ENCODE results near the gene CDK6. TPM values are rescaled to one million over a fixed set of nuclear protein-coding genes. Genes with fewer than 3 reads are reported as not detected.

Gene CDK6
- total RNA-seq, 1 experiment from 2014 or later, result 124 TPM

- no peak for DNase-seq (ENCODE audit: unreplicated experiment)
- no peaks in the 10 kb centered on the region for H3K9me3 Mint-ChIP-seq (ENCODE audit: unreplicated experiment)
- no peak overlapping the region for H3K27ac Mint-ChIP-seq (ENCODE audit: low read depth, unreplicated experiment)
- H3K4me3 Mint-ChIP-seq (ENCODE audit: unreplicated experiment), result no peak overlapping the region
- BruUV-seq (replicated peaks), result no TSS peak
- CTCF ChIA-PET, result interaction anchor here (0.9 kb wide), 1 partner anchor 248 kb away, joined by 3 read pairs; no protein-coding TSS in a partner anchor
- no peaks in the 10 kb centered on the region for H3K27me3 Mint-ChIP-seq (ENCODE audit: insufficient read depth, unreplicated experiment)
- POLR2A ChIA-PET, result no interaction called here
- intact Hi-C loops (cut with micrococcal nuclease), result loop anchor here (5.0 kb wide), 1 partner anchor 58 kb away; the partner anchor contains the start of genes PEX1 and RBM48
- H3K4me1 Mint-ChIP-seq (ENCODE audit: insufficient read depth, unreplicated experiment), result peaks cover 20% of the 10 kb centered on the region
- TF ChIP-seq, protein P1, sequence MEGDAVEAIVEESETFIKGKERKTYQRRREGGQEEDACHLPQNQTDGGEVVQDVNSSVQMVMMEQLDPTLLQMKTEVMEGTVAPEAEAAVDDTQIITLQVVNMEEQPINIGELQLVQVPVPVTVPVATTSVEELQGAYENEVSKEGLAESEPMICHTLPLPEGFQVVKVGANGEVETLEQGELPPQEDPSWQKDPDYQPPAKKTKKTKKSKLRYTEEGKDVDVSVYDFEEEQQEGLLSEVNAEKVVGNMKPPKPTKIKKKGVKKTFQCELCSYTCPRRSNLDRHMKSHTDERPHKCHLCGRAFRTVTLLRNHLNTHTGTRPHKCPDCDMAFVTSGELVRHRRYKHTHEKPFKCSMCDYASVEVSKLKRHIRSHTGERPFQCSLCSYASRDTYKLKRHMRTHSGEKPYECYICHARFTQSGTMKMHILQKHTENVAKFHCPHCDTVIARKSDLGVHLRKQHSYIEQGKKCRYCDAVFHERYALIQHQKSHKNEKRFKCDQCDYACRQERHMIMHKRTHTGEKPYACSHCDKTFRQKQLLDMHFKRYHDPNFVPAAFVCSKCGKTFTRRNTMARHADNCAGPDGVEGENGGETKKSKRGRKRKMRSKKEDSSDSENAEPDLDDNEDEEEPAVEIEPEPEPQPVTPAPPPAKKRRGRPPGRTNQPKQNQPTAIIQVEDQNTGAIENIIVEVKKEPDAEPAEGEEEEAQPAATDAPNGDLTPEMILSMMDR (IDR thresholded peaks at IDR 0.05; ENCODE audit: unreplicated experiment), result no peak
- H3K36me3 Mint-ChIP-seq (ENCODE audit: insufficient read depth, unreplicated experiment), result peaks cover 21% of the 10 kb centered on the region
Observed at GRCh38 chr7:92584953-92585352, 251.4 kb downstream of the CDK6 start.

- ChIA-PET POLR2A (interaction anchor here (1.9 kb wide), 1 partner anchor 54 kb away, joined by 5 read pairs; the partner anchor contains the start of genes PEX1 and RBM48), CTCF (no interaction called here)
- DNase-seq (ENCODE audit: unreplicated experiment), result no peak
- Mint-ChIP-seq H3K9me3 (ENCODE audit: unreplicated experiment) (no peaks in the 10 kb centered on the region), H3K4me3 (ENCODE audit: unreplicated experiment) (no peak overlapping the region), H3K27ac (ENCODE audit: low read depth, unreplicated experiment) (no peak overlapping the region), H3K27me3 (ENCODE audit: insufficient read depth, unreplicated experiment) (no peaks in the 10 kb centered on the region), H3K4me1 (ENCODE audit: insufficient read depth, unreplicated experiment) (peaks cover 7% of the 10 kb centered on the region), H3K36me3 (ENCODE audit: insufficient read depth, unreplicated experiment) (peaks cover 33% of the 10 kb centered on the region)
- intact Hi-C loops (cut with micrococcal nuclease), result no loop called here
- TF ChIP-seq, protein P1 (IDR thresholded peaks at IDR 0.05; ENCODE audit: unreplicated experiment), result no peak
- no TSS peak for BruUV-seq (replicated peaks)
Observed at GRCh38 chr7:92582948-92583347, 253.4 kb downstream of the CDK6 start.

DNA sequence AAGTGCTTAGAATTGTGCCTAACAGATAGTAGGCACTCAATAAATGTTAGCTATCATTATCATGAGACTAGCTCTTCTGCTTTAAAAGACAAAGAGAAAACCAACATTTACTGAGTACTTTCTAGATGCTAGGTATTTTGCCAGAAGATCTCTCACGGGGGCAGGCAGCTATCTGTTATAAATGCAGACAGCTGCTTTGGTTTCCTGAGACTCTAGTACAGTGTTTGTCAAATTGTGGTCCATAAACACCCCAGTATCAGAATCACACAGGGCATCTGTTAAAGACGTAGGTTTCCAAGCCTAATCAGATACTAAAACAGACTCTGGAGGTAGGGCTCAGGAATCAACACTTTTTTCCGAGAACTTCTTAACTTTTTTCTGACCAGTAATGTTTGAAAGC, 260.1 kb downstream of the CDK6 start:
- no peaks in the 10 kb centered on the region for H3K9me3 Mint-ChIP-seq (ENCODE audit: unreplicated experiment)
- ChIA-PET CTCF (no interaction called here), POLR2A (interaction anchor here (0.6 to 0.8 kb wide), 2 partner anchors 21 to 59 kb away, joined by 3 read pairs; no protein-coding TSS in a partner anchor)
- H3K27me3 Mint-ChIP-seq (ENCODE audit: insufficient read depth, unreplicated experiment), result no peaks in the 10 kb centered on the region
- BruUV-seq (replicated peaks), result no TSS peak
- H3K4me1 Mint-ChIP-seq (ENCODE audit: insufficient read depth, unreplicated experiment), result no peaks in the 10 kb centered on the region
- no peak for DNase-seq (ENCODE audit: unreplicated experiment)
- no peak overlapping the region for H3K4me3 Mint-ChIP-seq (ENCODE audit: unreplicated experiment)
- peaks cover 74% of the 10 kb centered on the region for H3K36me3 Mint-ChIP-seq (ENCODE audit: insufficient read depth, unreplicated experiment)
- H3K27ac Mint-ChIP-seq (ENCODE audit: low read depth, unreplicated experiment), result no peak overlapping the region
- intact Hi-C loops (cut with micrococcal nuclease), result no loop called here
- TF ChIP-seq, protein P1 (IDR thresholded peaks at IDR 0.05; ENCODE audit: unreplicated experiment), result no peak

DNA sequence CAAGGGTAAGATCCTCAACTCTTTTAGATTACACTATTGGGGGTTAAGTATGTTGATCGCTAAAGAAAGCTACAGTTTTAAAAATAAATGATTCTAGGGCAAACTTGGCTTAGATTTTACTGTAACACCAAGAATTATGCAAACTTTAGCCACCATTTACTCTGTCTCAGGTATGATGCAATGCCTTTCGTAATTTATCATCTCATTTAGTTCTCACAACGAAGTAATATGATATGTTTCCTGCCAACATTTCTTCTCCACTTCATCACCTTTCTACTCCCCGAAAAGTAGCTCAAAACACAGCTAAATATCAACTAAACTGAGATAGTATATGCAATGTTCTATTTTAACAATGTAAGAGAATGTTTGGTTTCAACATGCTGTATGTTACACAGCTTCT, 267.2 kb downstream of the CDK6 start:
- Mint-ChIP-seq H3K36me3 (ENCODE audit: insufficient read depth, unreplicated experiment) (peaks cover 88% of the 10 kb centered on the region), H3K27ac (ENCODE audit: low read depth, unreplicated experiment) (no peak overlapping the region), H3K4me1 (ENCODE audit: insufficient read depth, unreplicated experiment) (peaks cover 10% of the 10 kb centered on the region), H3K4me3 (ENCODE audit: unreplicated experiment) (no peak overlapping the region), H3K27me3 (ENCODE audit: insufficient read depth, unreplicated experiment) (no peaks in the 10 kb centered on the region), H3K9me3 (ENCODE audit: unreplicated experiment) (no peaks in the 10 kb centered on the region)
- DNase-seq (ENCODE audit: unreplicated experiment), result peak; percentile 61
- intact Hi-C loops (cut with micrococcal nuclease), result no loop called here
- no TSS peak for BruUV-seq (replicated peaks)
- TF ChIP-seq, protein P1 (IDR thresholded peaks at IDR 0.05; ENCODE audit: unreplicated experiment), result no peak
- ChIA-PET CTCF (interaction anchor here (0.6 kb wide), 1 partner anchor 33 kb away, joined by 3 read pairs; no protein-coding TSS in a partner anchor), POLR2A (interaction anchor here (0.5 to 1.9 kb wide), 4 partner anchors 21 to 1993 kb away, joined by 3 to 6 read pairs (median 4); partner anchors contain the start of genes FAM133B and RBM48)
